Hepatocyte (in vitro differentiated cells): ENCODE measurements around the gene DAP.

ENCODE experiments used
- CTCF ChIP-seq: fragments of 200-600 bp; sonication (generic); IDR thresholded peaks from 2 replicates; pipeline ENCODE4 v1.5.1; 2016; ENCODE audit warnings: antibody characterized with exemption, mild to moderate bottlenecking; ENCODE audit not compliant: poor library complexity
- EZH2 ChIP-seq: fragments of 200-600 bp; sonication (generic); IDR thresholded peaks from 2 replicates; pipeline ENCODE4 v1.6.1; 2016; ENCODE audit warnings: antibody characterized with exemption, mild to moderate bottlenecking, borderline replicate concordance

GRCh38 chr5:10728679-10729078, 32.4 kb downstream of the DAP start:
- TF ChIP-seq CTCF: no peak
- TF ChIP-seq EZH2: no peak
